H9 (cell line): ENCODE measurements around the gene CYCS. TPM values are rescaled to one million over a fixed set of nuclear protein-coding genes. Genes with fewer than 3 reads are reported as not detected.
"Not testable (repeated sequence)": the region's sequence is repeated elsewhere in the genome, so short reads cannot be mapped to it uniquely, and the experiment has no call there.

Experiments
- DNase-seq: peaks from one replicate; pipeline ENCODE4 v3.0.0-alpha.2; 2017
- H2AFZ ChIP-seq: one replicate; pipeline ENCODE4 v1.6.1; 2013; ENCODE audit warnings: mild to moderate bottlenecking, low read length, control low read depth, moderate library complexity
- H2AK5ac ChIP-seq: 2 replicates; pipeline ENCODE4 v1.6.1; 2013; ENCODE audit warnings: low read length, control low read depth, mixed read lengths; ENCODE audit not compliant: insufficient read length
- H2BK120ac ChIP-seq: one replicate; pipeline ENCODE4 v1.6.1; 2013; ENCODE audit warnings: low read depth, mild to moderate bottlenecking, low read length, control low read depth, inconsistent platforms; ENCODE audit not compliant: poor library complexity, severe bottlenecking
- H2BK12ac ChIP-seq: 2 replicates; pipeline ENCODE4 v1.6.1; 2013; ENCODE audit warnings: low read length, control low read depth, mixed read lengths, low read depth; ENCODE audit not compliant: insufficient read length
- H2BK15ac ChIP-seq: 2 replicates; pipeline ENCODE4 v1.6.1; 2013; ENCODE audit warnings: low read depth, low read length, control low read depth
- H2BK20ac ChIP-seq: one replicate; pipeline ENCODE4 v1.6.1; 2013; ENCODE audit warnings: low read depth, mild to moderate bottlenecking, low read length, control low read depth, inconsistent platforms; ENCODE audit not compliant: poor library complexity, severe bottlenecking
- H2BK5ac ChIP-seq: 2 replicates; pipeline ENCODE4 v1.6.1; 2013; ENCODE audit warnings: low read length, control low read depth, mixed read lengths; ENCODE audit not compliant: insufficient read length
- H3K14ac ChIP-seq: 2 replicates; pipeline ENCODE4 v1.6.1; 2013; ENCODE audit warnings: low read length, control low read depth; ENCODE audit not compliant: insufficient read depth
- H3K18ac ChIP-seq: 2 replicates; pipeline ENCODE4 v1.6.1; 2013; ENCODE audit warnings: low read depth, mild to moderate bottlenecking, mixed read lengths, low read length, control low read depth; ENCODE audit not compliant: insufficient read length
- H3K23ac ChIP-seq: 2 replicates; pipeline ENCODE4 v1.6.1; 2013; ENCODE audit warnings: low read length, control low read depth, mixed read lengths, low read depth; ENCODE audit not compliant: insufficient read length
- H3K23me2 ChIP-seq: 2 replicates; pipeline ENCODE4 v1.6.1; 2013; ENCODE audit warnings: low read depth, mild to moderate bottlenecking, mixed read lengths, low read length, control low read depth; ENCODE audit not compliant: insufficient read length, poor library complexity, severe bottlenecking
- H3K27ac ChIP-seq: 2 replicates; pipeline ENCODE4 v1.5.1; 2013; ENCODE audit warnings: low read length, control low read depth, mixed read lengths, low read depth; ENCODE audit not compliant: insufficient read length
- H3K27me3 ChIP-seq: 2 replicates; pipeline ENCODE4 v1.6.1; 2013; ENCODE audit warnings: low read length, control low read depth, inconsistent platforms; ENCODE audit not compliant: insufficient read depth
- H3K4ac ChIP-seq: 2 replicates; pipeline ENCODE4 v1.6.1; 2013; ENCODE audit warnings: low read depth, mild to moderate bottlenecking, control low read depth, inconsistent platforms, low read length, moderate library complexity
- H3K4me1 ChIP-seq: 2 replicates; pipeline ENCODE4 v1.6.1; 2013; ENCODE audit warnings: low read length, control low read depth, inconsistent platforms; ENCODE audit not compliant: insufficient read depth
- H3K4me2 ChIP-seq: 2 replicates; pipeline ENCODE4 v1.6.1; 2013; ENCODE audit warnings: low read length, control low read depth, mixed read lengths; ENCODE audit not compliant: insufficient read length, insufficient read depth
- H3K56ac ChIP-seq: 2 replicates; pipeline ENCODE4 v1.6.1; 2013; ENCODE audit warnings: low read depth, mild to moderate bottlenecking, mixed read lengths, low read length, control low read depth; ENCODE audit not compliant: insufficient read length
- H3K79me1 ChIP-seq: 2 replicates; pipeline ENCODE4 v1.6.1; 2013; ENCODE audit warnings: low read depth, mild to moderate bottlenecking, moderate library complexity, low read length, control low read depth, inconsistent platforms; ENCODE audit not compliant: insufficient read depth, poor library complexity, severe bottlenecking
- H3K79me2 ChIP-seq: 2 replicates; pipeline ENCODE4 v1.6.1; 2013; ENCODE audit warnings: low read length, control low read depth, inconsistent platforms; ENCODE audit not compliant: insufficient read depth
- H3K9ac ChIP-seq: 2 replicates; pipeline ENCODE4 v1.6.1; 2013; ENCODE audit warnings: low read length, control low read depth, mixed read lengths; ENCODE audit not compliant: insufficient read length; ENCODE audit errors: extremely low read depth
- H3K9me3 ChIP-seq: one replicate; pipeline ENCODE4 v1.6.1; 2013; ENCODE audit warnings: low read depth, low read length, inconsistent platforms; ENCODE audit not compliant: control insufficient read depth
- H3T11ph ChIP-seq: one replicate; pipeline ENCODE4 v1.6.1; 2013; ENCODE audit warnings: mild to moderate bottlenecking, low read length, control low read depth, inconsistent platforms
- H4K20me1 ChIP-seq: one replicate; pipeline ENCODE4 v1.6.1; 2013; ENCODE audit not compliant: control insufficient read depth, insufficient read length, insufficient read depth
- H4K5ac ChIP-seq: 2 replicates; pipeline ENCODE4 v1.6.1; 2013; ENCODE audit warnings: low read depth, mild to moderate bottlenecking, mixed read lengths, low read length, control low read depth; ENCODE audit not compliant: insufficient read length
- H4K8ac ChIP-seq: replicated peaks from 2 replicates; pipeline ENCODE4 v1.6.1; 2013; ENCODE audit warnings: low read length, control low read depth, mixed read lengths, low read depth; ENCODE audit not compliant: insufficient read length
- H4K91ac ChIP-seq: 2 replicates; pipeline ENCODE4 v1.6.1; 2013; ENCODE audit warnings: low read depth, mild to moderate bottlenecking, moderate library complexity, mixed read lengths, low read length, control low read depth; ENCODE audit not compliant: insufficient read length
- H3K27ac Mint-ChIP-seq, 3 experiments: 2 replicates in 2 of 3; 3 replicates in 1 of 3; pipeline ENCODE4 v1.8.0; 2020 to 2021; ENCODE audit warnings: mixed read lengths in 3 of 3, mild to moderate bottlenecking in 1 of 3, moderate library complexity in 1 of 3
- H3K27me3 Mint-ChIP-seq: 2 replicates; pipeline ENCODE4 v1.8.0; 2021; ENCODE audit warnings: low read depth, mild to moderate bottlenecking, moderate library complexity, mixed read lengths
- H3K36me3 Mint-ChIP-seq, 3 experiments: 2 replicates in 2 of 3; 3 replicates in 1 of 3; pipeline ENCODE4 v1.8.0; 2020 to 2021; ENCODE audit warnings: low read depth in 3 of 3, mixed read lengths in 3 of 3; ENCODE audit not compliant: insufficient read depth in 1 of 3
- H3K4me1 Mint-ChIP-seq, 2 experiments: 2 replicates each; pipeline ENCODE4 v1.8.0; 2020; ENCODE audit warnings: mixed read lengths in 2 of 2
- H3K4me3 Mint-ChIP-seq, 2 experiments: 2 replicates in 1 of 2; 3 replicates in 1 of 2; pipeline ENCODE4 v1.8.0; 2020 to 2021; ENCODE audit warnings: mild to moderate bottlenecking in 2 of 2, mixed read lengths in 2 of 2, moderate library complexity in 1 of 2
- H3K9me3 Mint-ChIP-seq, 2 experiments: 2 replicates in 1 of 2; 3 replicates in 1 of 2; pipeline ENCODE4 v1.8.0; 2020; ENCODE audit warnings: mild to moderate bottlenecking in 2 of 2, mixed read lengths in 2 of 2, moderate library complexity in 1 of 2
- CTCF ChIP-seq: fragments of 200-600 bp; sonication (generic); conservative IDR thresholded peaks from 3 replicates; pipeline ENCODE4 v1.8.0; 2021; ENCODE audit warnings: antibody characterized with exemption, mild to moderate bottlenecking
- WGBS: extraction: QIAGEN DNeasy Blood & Tissue Kit; methylation state at CpG from one replicate; pipeline ENCODE4 v1.1.7; 2013; ENCODE audit warnings: missing lambda C conversion rate, low lambda C conversion rate, mixed read lengths; ENCODE audit not compliant: insufficient read length; ENCODE audit errors: extremely low coverage; 5-methylcytosine and 5-hydroxymethylcytosine counted together
- total RNA-seq: library from RNA; stranded (reverse); gene quantifications from 2 replicates; pipeline ENCODE4 v1.2.1, GENCODE V29; 2021

Gene CYCS
- total RNA-seq, 1 experiment from 2014 or later: 209 TPM

- H2AK5ac ChIP-seq: no peak overlapping the region
- WGBS: no CpG with 5 or more reads among the region's 4 CpGs
These were observed 41.9 kb downstream of the CYCS start for GRCh38 chr7:25083201-25083600.

GRCh38 chr7:25082041-25082440, 43.0 kb downstream of the CYCS start:
- H4K5ac ChIP-seq, H3K9me3 Mint-ChIP-seq, H3K4me2 ChIP-seq, H3T11ph ChIP-seq, H3K79me2 ChIP-seq, H3K4ac ChIP-seq, H2AFZ ChIP-seq, H3K23me2 ChIP-seq, H3K27me3 Mint-ChIP-seq, H3K36me3 Mint-ChIP-seq, H4K8ac ChIP-seq, H3K18ac ChIP-seq, H3K23ac ChIP-seq, H2BK12ac ChIP-seq, H3K4me1 ChIP-seq, H3K56ac ChIP-seq, H3K9me3 ChIP-seq, H2AK5ac ChIP-seq, H2BK120ac ChIP-seq, H4K91ac ChIP-seq, DNase-seq, H2BK5ac ChIP-seq, H3K14ac ChIP-seq, H4K20me1 ChIP-seq, H3K9ac ChIP-seq, H3K27me3 ChIP-seq, H3K27ac ChIP-seq, H3K4me3 Mint-ChIP-seq, H3K79me1 ChIP-seq, H2BK20ac ChIP-seq, H2BK15ac ChIP-seq: not testable (repeated sequence)
- Mint-ChIP-seq H3K4me1 (peaks cover 8 to 13% of the 10 kb centered on the region in 2 experiments; a peak in 3 of 4 replicates), H3K27ac (0 out of 7 replicates have a peak overlapping the region, but pooled peaks of 1 of the 3 experiments have one; percentile 14)
- no CpG with 5 or more reads among the region's 4 CpGs for WGBS

More at GRCh38 chr7:25083201-25083600, 41.9 kb downstream of the CYCS start:
- Histone ChIP-seq H3K14ac (no peak overlapping the region), H3K9ac (no peak overlapping the region), H3K23ac (no peak overlapping the region), H4K91ac (no peak overlapping the region), H3K56ac (no peak overlapping the region), H3K27me3 (no peaks in the 10 kb centered on the region), H3K79me1 (no peaks in the 10 kb centered on the region), H3K79me2 (no peaks in the 10 kb centered on the region), H4K20me1 (no peaks in the 10 kb centered on the region), H3K4me2 (no peak overlapping the region), H4K5ac (no peak overlapping the region), H3K4ac (no peak overlapping the region), H3K9me3 (no peaks in the 10 kb centered on the region), H4K8ac (no peak overlapping the region), H3K27ac (no peak overlapping the region), H2BK20ac (no peak overlapping the region), H2AFZ (no peak overlapping the region), H3K4me1 (no peaks in the 10 kb centered on the region), H3T11ph (no peak overlapping the region), H2BK12ac (no peak overlapping the region), H3K18ac (no peak overlapping the region), H3K23me2 (no peaks in the 10 kb centered on the region), H2BK5ac (no peak overlapping the region), H2BK120ac (no peak overlapping the region), H2BK15ac (no peak overlapping the region)
- H3K36me3 Mint-ChIP-seq: no peaks in the 10 kb centered on the region
- H3K4me1 Mint-ChIP-seq: peaks cover 8 to 11% of the 10 kb centered on the region in 2 experiments; a peak in 3 of 4 replicates
- DNase-seq: no peak
- no peak overlapping the region for H3K27ac Mint-ChIP-seq
- no peaks in the 10 kb centered on the region for H3K27me3 Mint-ChIP-seq
- no peak for TF ChIP-seq CTCF
- H3K4me3 Mint-ChIP-seq: no peak overlapping the region
- H3K9me3 Mint-ChIP-seq: no peaks in the 10 kb centered on the region; a peak in 1 of 5 replicates
